NCI-H2171 treated with DMSO at 0.1 percent for 48 hours (cell line): Measurements from ENCODE around the gene RBM26.

Experiments used
- DNase-seq: peaks from one replicate; lab custom pipeline; 2025; lab: John Stamatoyannopoulos, UW

RBM26 gene

GRCh38 chr13:79336966-79337365, 69.1 kb downstream of the RBM26 start:
- DNase-seq, result no peak

GRCh38 chr13:79328510-79328909, 77.5 kb downstream of the RBM26 start:
- no peak for DNase-seq

- DNase-seq, result no peak
Measured at GRCh38 chr13:79320433-79320832, 85.6 kb downstream of the RBM26 start.

GRCh38 chr13:79318664-79319063, 87.4 kb downstream of the RBM26 start:
- no peak for DNase-seq

GRCh38 chr13:79317856-79318255, 88.2 kb downstream of the RBM26 start:
- no peak for DNase-seq

GRCh38 chr13:79314652-79315051, 91.4 kb downstream of the RBM26 start:
- DNase-seq, result no peak

- no peak for DNase-seq
Measured at GRCh38 chr13:79312340-79312855, 93.7 kb downstream of the RBM26 start.

GRCh38 chr13:79311386-79311785, 94.7 kb downstream of the RBM26 start:
- DNase-seq, result no peak

GRCh38 chr13:79309690-79310089, 96.4 kb downstream of the RBM26 start:
- no peak for DNase-seq

- no peak for DNase-seq
Measured at GRCh38 chr13:79307866-79308298, 98.2 kb downstream of the RBM26 start.

- no peak for DNase-seq
Measured at GRCh38 chr13:79307433-79307861, 98.6 kb downstream of the RBM26 start.

GRCh38 chr13:79306650-79307049, 99.4 kb downstream of the RBM26 start:
- no peak for DNase-seq

GRCh38 chr13:79297128-79297527, 108.9 kb downstream of the RBM26 start:
- DNase-seq, result no peak

- DNase-seq, result no peak
Measured at GRCh38 chr13:79295906-79296706, 109.9 kb downstream of the RBM26 start.

- DNase-seq, result no peak
Measured at GRCh38 chr13:79290595-79291244, 115.3 kb downstream of the RBM26 start.

GRCh38 chr13:79289571-79289970, 116.5 kb downstream of the RBM26 start:
- no peak for DNase-seq

GRCh38 chr13:79287939-79288795, 117.9 kb downstream of the RBM26 start:
- DNase-seq, result no peak

- no peak for DNase-seq
Measured at GRCh38 chr13:79285159-79285558, 120.9 kb downstream of the RBM26 start.

GRCh38 chr13:79283742-79284141, 122.3 kb downstream of the RBM26 start:
- no peak for DNase-seq

- DNase-seq, result no peak
Measured at GRCh38 chr13:79282976-79283375, 123.1 kb downstream of the RBM26 start.

- no peak for DNase-seq
Measured at GRCh38 chr13:79282508-79282907, 123.5 kb downstream of the RBM26 start.

- no peak for DNase-seq
Measured at GRCh38 chr13:79281339-79281747, 124.7 kb downstream of the RBM26 start.
